Activated CD8-positive, alpha-beta T cell treated with anti-CD3 and anti-CD28 coated beads for 36 hours (primary cell): ENCODE results near the gene FAT2. TPM values are rescaled to one million over a fixed set of nuclear protein-coding genes. Genes with fewer than 3 reads are reported as not detected.
"Not testable (repeated sequence)": the region's sequence is repeated elsewhere in the genome, so short reads cannot be mapped to it uniquely, and the experiment has no call there.

Source experiments
- ATAC-seq: fragments of 200-7000 bp; cut with Tn5 transposase; one replicate; pipeline ENCODE4 v1.10.0; 2021; ENCODE audit warnings: mild to moderate bottlenecking, moderate library complexity
- CTCF ChIA-PET: fragments of 350-600 bp; sonication (Branson Sonifier 250); formaldehyde crosslinking; loops from one replicate; lab custom pipeline; 2021; ENCODE audit warnings: antibody characterized with exemption; lab: Charles Lee
- POLR2A ChIA-PET: fragments of 350-600 bp; sonication (Branson Sonifier 250); formaldehyde crosslinking; loops from one replicate; lab custom pipeline; 2021; ENCODE audit warnings: antibody characterized with exemption; lab: Charles Lee
- DNase-seq: peaks from one replicate; pipeline ENCODE4 v3.0.0-alpha.2; 2020
- H3K27ac Mint-ChIP-seq: one replicate; pipeline ENCODE4 v1.8.0; 2021; ENCODE audit warnings: mild to moderate bottlenecking, mixed read lengths
- H3K27me3 Mint-ChIP-seq: one replicate; pipeline ENCODE4 v1.8.0; 2021; ENCODE audit warnings: mixed read lengths
- H3K36me3 Mint-ChIP-seq: one replicate; pipeline ENCODE4 v1.8.0; 2021; ENCODE audit warnings: low read depth, mixed read lengths
- H3K4me1 Mint-ChIP-seq: one replicate; pipeline ENCODE4 v1.8.0; 2021; ENCODE audit warnings: low read depth, mixed read lengths
- H3K4me3 Mint-ChIP-seq: one replicate; pipeline ENCODE4 v1.8.0; 2021; ENCODE audit warnings: mild to moderate bottlenecking, moderate library complexity, mixed read lengths
- H3K9me3 Mint-ChIP-seq: one replicate; pipeline ENCODE4 v1.8.0; 2021; ENCODE audit warnings: mixed read lengths
- intact Hi-C: fragments of 100-400 bp; cut with micrococcal nuclease; formaldehyde crosslinking; loops from one replicate; pipeline ENCODE4 v1.10.0; 2022
- total RNA-seq, 2 experiments: library from RNA; stranded (reverse); gene quantifications; one replicate each; pipeline ENCODE4 v1.2.3, GENCODE V29; 2021
- TF ChIP-seq, protein P1 (sequence below): fragments of 200-600 bp; IDR thresholded peaks from one replicate; pipeline ENCODE4 v1.8.0; 2022; ENCODE audit warnings: antibody characterized with exemption, mild to moderate bottlenecking

FAT2 gene
- total RNA-seq, 2 experiments from 2014 or later, result not detected

DNA sequence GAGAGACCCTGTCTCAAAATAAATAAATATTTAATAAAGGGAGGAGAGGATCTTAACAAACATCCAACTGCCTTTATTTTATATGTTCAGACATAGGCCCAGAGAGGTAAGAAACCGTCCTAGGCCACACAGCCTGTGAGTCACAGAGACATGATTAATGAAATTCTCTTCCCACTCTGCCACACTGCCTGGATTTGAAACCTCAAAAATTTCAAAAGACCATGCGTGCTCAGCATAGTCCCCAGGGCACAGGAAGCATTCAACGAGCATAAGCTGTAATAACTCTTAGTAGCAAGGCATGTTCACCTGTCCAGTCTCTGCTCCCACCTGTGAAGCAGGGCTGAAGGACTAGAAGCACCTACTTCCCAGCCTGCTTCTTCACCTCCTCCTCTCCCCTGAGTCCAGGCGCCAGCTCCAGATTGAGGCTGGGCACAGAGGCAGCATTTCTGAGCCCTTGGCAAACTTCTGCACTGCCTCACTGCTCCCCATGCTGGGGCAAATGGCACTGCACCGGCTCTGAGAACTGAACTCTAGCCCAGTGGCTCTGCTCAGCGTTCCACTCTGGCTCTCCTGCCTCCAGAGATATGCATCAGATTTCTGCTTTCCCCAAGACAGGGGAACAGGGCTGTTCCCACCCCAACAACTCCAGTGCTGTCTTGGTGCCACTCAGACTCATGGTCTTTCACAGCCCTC, 1.1 kb downstream of the FAT2 start:
- no peaks in the 10 kb centered on the region for H3K4me1 Mint-ChIP-seq
- H3K27ac Mint-ChIP-seq, result no peak overlapping the region
- ATAC-seq, result no peak
- no peak overlapping the region for H3K4me3 Mint-ChIP-seq
- no peak for DNase-seq
- ChIA-PET POLR2A (no interaction called here), CTCF (no interaction called here)
- no peaks in the 10 kb centered on the region for H3K27me3 Mint-ChIP-seq
- no peaks in the 10 kb centered on the region for H3K9me3 Mint-ChIP-seq
- TF ChIP-seq, protein P1, sequence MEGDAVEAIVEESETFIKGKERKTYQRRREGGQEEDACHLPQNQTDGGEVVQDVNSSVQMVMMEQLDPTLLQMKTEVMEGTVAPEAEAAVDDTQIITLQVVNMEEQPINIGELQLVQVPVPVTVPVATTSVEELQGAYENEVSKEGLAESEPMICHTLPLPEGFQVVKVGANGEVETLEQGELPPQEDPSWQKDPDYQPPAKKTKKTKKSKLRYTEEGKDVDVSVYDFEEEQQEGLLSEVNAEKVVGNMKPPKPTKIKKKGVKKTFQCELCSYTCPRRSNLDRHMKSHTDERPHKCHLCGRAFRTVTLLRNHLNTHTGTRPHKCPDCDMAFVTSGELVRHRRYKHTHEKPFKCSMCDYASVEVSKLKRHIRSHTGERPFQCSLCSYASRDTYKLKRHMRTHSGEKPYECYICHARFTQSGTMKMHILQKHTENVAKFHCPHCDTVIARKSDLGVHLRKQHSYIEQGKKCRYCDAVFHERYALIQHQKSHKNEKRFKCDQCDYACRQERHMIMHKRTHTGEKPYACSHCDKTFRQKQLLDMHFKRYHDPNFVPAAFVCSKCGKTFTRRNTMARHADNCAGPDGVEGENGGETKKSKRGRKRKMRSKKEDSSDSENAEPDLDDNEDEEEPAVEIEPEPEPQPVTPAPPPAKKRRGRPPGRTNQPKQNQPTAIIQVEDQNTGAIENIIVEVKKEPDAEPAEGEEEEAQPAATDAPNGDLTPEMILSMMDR, result no peak
- intact Hi-C loops, result no loop called here
- no peaks in the 10 kb centered on the region for H3K36me3 Mint-ChIP-seq

GRCh38 chr5:151587796-151588555, 3.2 kb downstream of the FAT2 start:
- DNase-seq (no peak), ATAC-seq (no peak)
- no peak overlapping the region for H3K27ac Mint-ChIP-seq
- no peak overlapping the region for H3K4me3 Mint-ChIP-seq
- intact Hi-C loops, result no loop called here
- no peaks in the 10 kb centered on the region for H3K36me3 Mint-ChIP-seq
- CTCF ChIA-PET, result no interaction called here
- H3K27me3 Mint-ChIP-seq, result no peaks in the 10 kb centered on the region
- H3K4me1 Mint-ChIP-seq, result no peaks in the 10 kb centered on the region
- POLR2A ChIA-PET, result no interaction called here
- TF ChIP-seq, protein P1, result no peak
- no peaks in the 10 kb centered on the region for H3K9me3 Mint-ChIP-seq

DNA sequence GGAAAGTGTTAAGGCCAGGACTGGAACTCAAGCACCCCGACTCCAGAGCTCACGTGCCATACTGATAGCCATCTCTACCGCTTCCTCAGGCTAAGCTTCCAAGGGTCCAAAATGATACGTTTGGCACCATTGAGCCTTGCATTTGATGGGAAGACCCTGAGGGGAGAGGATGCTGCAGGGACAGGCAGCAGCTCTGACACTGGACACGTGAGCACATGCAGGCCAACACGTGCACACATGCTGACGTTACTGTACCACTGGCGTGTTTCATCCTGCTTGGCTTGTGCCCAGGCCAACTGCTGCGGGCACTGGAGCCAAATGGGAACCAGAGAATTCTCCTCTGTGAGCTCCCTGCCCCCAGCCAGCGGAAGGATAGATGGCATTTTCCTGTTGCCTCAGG, 5.2 kb downstream of the FAT2 start:
- no peaks in the 10 kb centered on the region for H3K4me1 Mint-ChIP-seq
- intact Hi-C loops, result no loop called here
- DNase-seq, result no peak
- H3K4me3 Mint-ChIP-seq, result no peak overlapping the region
- POLR2A ChIA-PET, result no interaction called here
- TF ChIP-seq, protein P1, result no peak
- H3K27ac Mint-ChIP-seq, result no peak overlapping the region
- H3K9me3 Mint-ChIP-seq, result no peaks in the 10 kb centered on the region
- H3K27me3 Mint-ChIP-seq, result peaks cover 1% of the 10 kb centered on the region
- no peak for ATAC-seq
- CTCF ChIA-PET, result interaction anchor here (0.9 to 1.6 kb wide), 2 partner anchors 11 to 66 kb away, joined by 4 read pairs; no protein-coding TSS in a partner anchor
- no peaks in the 10 kb centered on the region for H3K36me3 Mint-ChIP-seq

DNA sequence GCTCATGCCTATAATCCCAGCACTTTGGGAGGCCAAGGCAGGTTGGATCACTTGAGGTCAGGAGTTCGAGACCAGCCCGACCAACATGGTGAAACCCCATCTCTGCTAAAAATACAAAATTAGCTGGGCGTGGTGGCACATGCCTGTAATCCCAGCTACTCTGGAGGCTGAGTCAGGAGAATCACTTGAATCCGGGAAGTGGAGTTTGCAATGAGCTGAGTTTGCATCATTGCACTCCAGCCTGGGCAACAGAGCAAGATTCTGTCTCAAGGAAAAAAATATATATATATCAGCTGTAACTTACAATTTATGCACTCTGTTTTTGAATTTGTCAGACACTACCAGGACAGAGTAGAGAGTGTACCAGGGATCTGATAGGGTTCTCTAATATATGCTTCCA, 5.8 kb downstream of the FAT2 start:
- CTCF ChIA-PET, result interaction anchor here (0.9 to 1.6 kb wide), 2 partner anchors 11 to 67 kb away, joined by 4 read pairs; no protein-coding TSS in a partner anchor
- H3K36me3 Mint-ChIP-seq, POLR2A ChIA-PET, intact Hi-C loops, H3K4me3 Mint-ChIP-seq, ATAC-seq, H3K9me3 Mint-ChIP-seq, H3K4me1 Mint-ChIP-seq, DNase-seq, H3K27ac Mint-ChIP-seq, H3K27me3 Mint-ChIP-seq: not testable (repeated sequence)

GRCh38 chr5:151584057-151584937, 6.8 kb downstream of the FAT2 start:
- CTCF ChIA-PET, result no interaction called here

More at GRCh38 chr5:151584057-151584937, 6.8 kb downstream of the FAT2 start:
- no peak overlapping the region for H3K27ac Mint-ChIP-seq
- H3K27me3 Mint-ChIP-seq, result peaks cover 1% of the 10 kb centered on the region
- H3K36me3 Mint-ChIP-seq, result no peaks in the 10 kb centered on the region
- no peak for ATAC-seq
- DNase-seq, result no peak
- H3K4me1 Mint-ChIP-seq, result no peaks in the 10 kb centered on the region
- POLR2A ChIA-PET, result interaction anchor here (1.6 kb wide), 1 partner anchor 19 kb away, joined by 3 read pairs; no protein-coding TSS in a partner anchor
- TF ChIP-seq, protein P1, result no peak
- no peak overlapping the region for H3K4me3 Mint-ChIP-seq
- intact Hi-C loops, result no loop called here
- no peaks in the 10 kb centered on the region for H3K9me3 Mint-ChIP-seq
